Mesodermal cell (in vitro differentiated cells): ENCODE measurements around the gene NR4A2.

Source experiments
- H3K27ac ChIP-seq: 2 replicates; pipeline ENCODE4 v1.7.0; 2013; ENCODE audit warnings: mild to moderate bottlenecking, low read depth, low read length, moderate library complexity; ENCODE audit not compliant: severe bottlenecking
- H3K36me3 ChIP-seq: 2 replicates; pipeline ENCODE4 v1.7.1; 2013; ENCODE audit warnings: mild to moderate bottlenecking, low read length, moderate library complexity; ENCODE audit not compliant: control insufficient read depth, insufficient read depth
- H3K4me1 ChIP-seq: one replicate; pipeline ENCODE4 v1.7.1; 2013; ENCODE audit warnings: mild to moderate bottlenecking, low read length; ENCODE audit not compliant: insufficient read depth, control insufficient read depth, poor library complexity, severe bottlenecking
- H3K4me3 ChIP-seq: 2 replicates; pipeline ENCODE4 v1.7.0; 2013; ENCODE audit warnings: low read length, control low read depth, mild to moderate bottlenecking; ENCODE audit not compliant: insufficient read depth, poor library complexity, severe bottlenecking; ENCODE audit errors: extremely low read depth
- H3K9me3 ChIP-seq: 2 replicates; pipeline ENCODE4 v1.7.1; 2013; ENCODE audit warnings: mild to moderate bottlenecking, low read length, moderate library complexity; ENCODE audit not compliant: control insufficient read depth
- whole genome bisulfite sequencing, 2 experiments: methylation state at CpG; one replicate each; pipeline ENCODE4 v1.1.5; 2013; ENCODE audit warnings: missing lambda C conversion rate in 2 of 2; ENCODE audit not compliant: insufficient coverage in 2 of 2; 5-methylcytosine and 5-hydroxymethylcytosine counted together

NR4A2 gene

GRCh38 chr2:156329031-156329926 is 3.2 kb downstream of the NR4A2 start:
- H3K4me3 ChIP-seq: no peak overlapping the region
- 90 to 93% methylated on average over 54 to 58 of the region's 64 CpGs for WGBS, 2 experiments

GRCh38 chr2:156327835-156328695 is 4.5 kb downstream of the NR4A2 start:
- WGBS, 2 experiments: 90 to 93% methylated on average over 32 to 36 of the region's 38 CpGs
- Histone ChIP-seq H3K36me3 (no peaks in the 10 kb centered on the region), H3K9me3 (no peaks in the 10 kb centered on the region), H3K27ac (no peak overlapping the region), H3K4me3 (no peak overlapping the region), H3K4me1 (no peaks in the 10 kb centered on the region)

More at GRCh38 chr2:156329031-156329926, 3.2 kb downstream of the NR4A2 start:
- H3K27ac ChIP-seq: no peak overlapping the region
- H3K36me3 ChIP-seq: no peaks in the 10 kb centered on the region
- H3K9me3 ChIP-seq: no peaks in the 10 kb centered on the region
- no peaks in the 10 kb centered on the region for H3K4me1 ChIP-seq

DNA sequence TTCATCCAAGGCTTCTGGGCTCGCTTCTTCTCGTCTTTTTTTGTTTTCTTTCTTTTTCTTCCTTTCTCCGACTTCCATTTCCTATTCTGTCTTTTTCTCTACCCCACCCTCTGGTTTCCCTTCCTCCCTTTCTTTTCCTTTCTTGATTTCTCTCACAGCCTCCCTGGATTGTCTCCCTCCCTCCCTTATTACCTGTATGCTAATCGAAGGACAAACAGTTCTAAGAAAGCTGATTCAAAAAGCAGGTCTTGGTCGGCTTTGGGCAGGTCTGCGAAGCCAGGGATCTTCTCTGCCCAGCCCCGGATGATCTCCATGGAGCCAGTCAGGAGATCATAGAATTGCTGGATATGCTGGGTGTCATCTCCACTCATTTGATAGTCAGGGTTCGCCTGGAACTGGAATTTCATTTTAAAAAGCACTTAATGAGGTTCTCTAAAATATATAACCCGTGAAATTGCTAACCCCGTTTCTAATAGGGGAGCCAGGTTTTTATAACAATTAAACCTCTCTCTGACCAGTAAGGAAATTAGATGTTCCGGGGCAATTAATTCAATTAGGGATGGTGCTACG is 5.9 kb downstream of the NR4A2 start:
- Histone ChIP-seq H3K27ac (no peak overlapping the region), H3K9me3 (no peaks in the 10 kb centered on the region), H3K36me3 (no peaks in the 10 kb centered on the region), H3K4me3 (no peak overlapping the region), H3K4me1 (no peaks in the 10 kb centered on the region)
- 86 to 94% methylated on average over 8 to 12 of the region's 12 CpGs for WGBS, 2 experiments

- H3K4me3 ChIP-seq: no peak overlapping the region
- no peaks in the 10 kb centered on the region for H3K36me3 ChIP-seq
- 85 to 94% methylated on average over 10 of the region's 12 CpGs for WGBS, 2 experiments
- H3K4me1 ChIP-seq: no peaks in the 10 kb centered on the region
- no peak overlapping the region for H3K27ac ChIP-seq
- peaks cover 4% of the 10 kb centered on the region for H3K9me3 ChIP-seq
Measured at GRCh38 chr2:156325688-156326525, 6.6 kb downstream of the NR4A2 start.

DNA sequence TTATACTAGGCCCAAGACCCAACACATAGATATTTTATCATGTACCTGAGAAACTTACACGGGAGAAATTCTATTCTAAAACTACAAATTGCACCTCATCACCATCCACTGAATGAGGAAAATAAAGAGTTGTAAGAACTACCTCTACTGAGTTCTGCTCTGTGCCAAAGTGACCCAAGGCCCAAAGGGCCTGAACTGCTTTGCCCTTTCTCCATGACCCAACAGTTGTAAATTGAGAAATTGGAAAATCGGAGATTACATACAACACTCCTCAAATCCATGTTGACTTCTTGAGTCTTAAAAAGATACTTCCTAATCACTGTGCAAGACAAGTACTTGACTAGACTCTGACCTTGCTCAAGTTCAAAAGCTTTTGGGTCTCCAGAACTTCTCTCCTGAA is 8.8 kb downstream of the NR4A2 start:
- H3K27ac ChIP-seq: no peak overlapping the region
- no peak overlapping the region for H3K4me3 ChIP-seq
- H3K9me3 ChIP-seq: peaks cover 8% of the 10 kb centered on the region
- no peaks in the 10 kb centered on the region for H3K4me1 ChIP-seq
- WGBS, 2 experiments: 80 to 100% methylated on average over 1 of the region's 2 CpGs
- H3K36me3 ChIP-seq: no peaks in the 10 kb centered on the region

DNA sequence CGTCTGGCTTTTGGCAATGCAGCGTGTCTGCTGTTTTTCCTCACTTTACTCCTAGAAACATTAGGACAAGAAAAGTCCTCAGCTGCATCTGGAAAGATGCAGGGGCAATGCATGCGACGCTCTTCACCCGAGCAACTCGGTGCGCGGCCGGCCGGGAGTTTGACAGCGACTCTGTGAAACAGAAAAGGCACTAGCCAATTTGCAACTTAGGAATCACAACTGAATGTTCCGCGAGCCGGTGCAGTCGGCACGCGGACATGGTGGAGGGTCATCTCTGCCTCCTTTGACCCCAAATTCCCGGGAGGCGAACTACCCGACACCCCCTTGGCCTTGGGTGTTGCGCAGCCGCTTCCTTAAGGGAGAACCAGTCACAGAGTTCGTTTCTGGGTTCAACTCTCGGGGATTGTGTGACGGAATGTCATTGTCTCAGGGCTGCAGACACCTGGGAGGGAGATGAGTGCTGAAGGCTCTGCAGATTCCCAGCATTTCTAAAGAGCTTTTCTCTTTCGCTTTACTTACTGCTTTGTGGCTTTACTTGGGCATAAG is 9.8 kb downstream of the NR4A2 start:
- no peaks in the 10 kb centered on the region for H3K4me1 ChIP-seq
- H3K36me3 ChIP-seq: no peaks in the 10 kb centered on the region
- peak overlapping the region; percentile 12 for H3K4me3 ChIP-seq
- no peak overlapping the region for H3K27ac ChIP-seq
- H3K9me3 ChIP-seq: peaks cover 8% of the 10 kb centered on the region
- WGBS, 2 experiments: 26 to 33% methylated on average over 19 to 25 of the region's 26 CpGs

GRCh38 chr2:156322051-156322685 is 10.4 kb downstream of the NR4A2 start:
- Histone ChIP-seq H3K4me3 (peak overlapping the region; percentile 12), H3K4me1 (no peaks in the 10 kb centered on the region), H3K9me3 (peaks cover 8% of the 10 kb centered on the region), H3K36me3 (no peaks in the 10 kb centered on the region), H3K27ac (no peak overlapping the region)
- 30 to 36% methylated on average over 16 of the region's 21 CpGs for WGBS, 2 experiments

DNA sequence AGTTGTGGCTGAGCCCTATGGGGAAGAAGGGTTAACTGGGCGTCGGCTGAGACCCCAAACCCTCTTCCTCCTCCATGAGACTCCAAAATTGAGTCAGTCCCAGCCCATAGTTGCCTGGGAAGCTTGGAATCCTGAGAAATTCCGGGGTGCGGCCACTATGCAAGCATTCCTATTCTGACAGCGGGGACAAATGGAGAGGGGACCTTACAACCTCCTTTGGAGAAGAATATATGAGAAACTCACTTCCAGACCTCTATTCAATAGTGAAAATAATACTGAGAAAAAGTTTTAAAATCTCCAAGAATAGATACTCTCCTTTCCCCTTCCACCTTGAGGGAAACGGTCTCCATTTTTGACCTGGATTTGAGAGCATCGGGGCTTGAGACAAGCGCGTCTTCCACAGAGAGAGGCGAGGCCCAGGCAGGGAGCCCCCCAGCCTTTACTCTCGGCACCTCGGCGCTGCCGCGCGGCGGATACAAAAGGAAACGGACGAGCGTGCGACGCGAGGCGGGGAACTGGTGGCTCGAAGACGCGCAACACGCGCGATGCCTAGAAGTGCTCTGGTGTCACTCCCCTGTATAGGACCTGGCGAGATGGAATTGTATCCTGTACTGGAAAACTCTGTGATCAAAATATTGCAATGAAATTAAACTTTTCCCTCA is 11.1 kb downstream of the NR4A2 start:
- Histone ChIP-seq H3K4me3 (peak overlapping the region; percentile 3), H3K4me1 (no peaks in the 10 kb centered on the region), H3K9me3 (peaks cover 8% of the 10 kb centered on the region), H3K36me3 (no peaks in the 10 kb centered on the region), H3K27ac (no peak overlapping the region)
- 35 to 50% methylated on average over 23 to 24 of the region's 31 CpGs for WGBS, 2 experiments

GRCh38 chr2:156320486-156321098 is 11.9 kb downstream of the NR4A2 start:
- Histone ChIP-seq H3K4me1 (no peaks in the 10 kb centered on the region), H3K36me3 (no peaks in the 10 kb centered on the region), H3K9me3 (peaks cover 8% of the 10 kb centered on the region), H3K27ac (no peak overlapping the region), H3K4me3 (no peak overlapping the region)
- 46 to 57% methylated on average over 20 of the region's 31 CpGs for WGBS, 2 experiments
